ENCODE measurements around the gene MSL1. TPM values are rescaled to one million over a fixed set of nuclear protein-coding genes. Genes with fewer than 3 reads are reported as not detected.

The MSL1 gene
- total RNA-seq, 1 donor from 2014 or later = 59.3 TPM

DNA sequence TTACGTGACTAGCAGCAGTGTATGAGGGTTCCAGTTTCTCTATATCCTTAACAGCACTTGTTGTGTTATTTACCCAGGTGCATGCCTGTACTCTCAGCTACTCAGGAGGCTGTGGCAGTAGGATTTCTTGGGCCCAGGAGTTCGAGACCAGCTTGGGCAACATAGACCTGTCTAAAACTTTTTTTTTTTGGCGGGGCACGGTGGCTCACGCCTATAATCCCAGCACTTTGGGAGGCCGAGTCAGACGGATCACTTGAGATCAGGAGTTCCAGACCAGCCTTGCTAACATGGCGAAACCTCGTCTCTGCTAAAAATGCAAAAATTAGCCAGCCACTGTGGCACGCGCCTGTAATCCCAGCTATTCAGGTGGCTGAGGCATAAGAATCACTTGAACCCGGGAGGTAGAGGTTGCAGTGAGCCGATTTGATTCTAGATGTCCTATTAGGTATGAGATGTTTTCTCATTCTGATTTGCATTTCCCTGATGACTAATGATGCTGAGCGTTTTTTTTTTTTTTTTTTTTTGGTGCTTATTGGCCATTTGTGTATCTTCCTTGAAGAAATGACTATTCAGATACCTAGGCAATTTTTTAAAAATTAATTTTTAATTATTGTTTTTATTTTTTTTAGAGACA, 31.9 kb downstream of the MSL1 start:
- H3K4me3 ChIP-seq (ENCODE audit: low read depth, low read length) = no peak overlapping the region
- no peak for TF ChIP-seq CTCF (conservative IDR thresholded peaks at IDR 0.05; ENCODE audit: low read depth, low read length)
- DNase-seq (ENCODE audit: low read depth) = no peak

DNA sequence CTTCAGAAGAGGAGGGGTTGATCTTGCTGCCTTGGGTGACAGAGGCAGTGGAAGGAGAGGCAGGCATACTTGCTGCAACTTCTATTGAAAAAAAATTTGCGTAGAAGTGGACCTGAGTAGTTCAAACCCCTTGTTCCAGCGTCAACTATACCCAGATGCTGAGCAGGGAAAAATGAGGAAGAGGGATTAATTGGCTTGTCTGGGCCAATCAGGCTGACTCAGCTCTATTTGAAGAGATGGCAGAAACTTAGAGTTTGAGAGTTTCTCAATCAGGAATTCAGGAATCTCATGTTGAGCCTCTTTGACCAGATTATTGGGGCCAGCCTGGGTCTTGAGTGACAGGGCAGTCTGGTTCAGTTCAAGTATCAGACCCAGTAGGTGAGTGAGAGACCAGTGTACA, 36.2 kb downstream of the MSL1 start:
- no peak overlapping the region for H3K4me3 ChIP-seq (ENCODE audit: low read depth, low read length)
- TF ChIP-seq CTCF (conservative IDR thresholded peaks at IDR 0.05; ENCODE audit: low read depth, low read length) = no peak
- no peak for DNase-seq (ENCODE audit: low read depth)

DNA sequence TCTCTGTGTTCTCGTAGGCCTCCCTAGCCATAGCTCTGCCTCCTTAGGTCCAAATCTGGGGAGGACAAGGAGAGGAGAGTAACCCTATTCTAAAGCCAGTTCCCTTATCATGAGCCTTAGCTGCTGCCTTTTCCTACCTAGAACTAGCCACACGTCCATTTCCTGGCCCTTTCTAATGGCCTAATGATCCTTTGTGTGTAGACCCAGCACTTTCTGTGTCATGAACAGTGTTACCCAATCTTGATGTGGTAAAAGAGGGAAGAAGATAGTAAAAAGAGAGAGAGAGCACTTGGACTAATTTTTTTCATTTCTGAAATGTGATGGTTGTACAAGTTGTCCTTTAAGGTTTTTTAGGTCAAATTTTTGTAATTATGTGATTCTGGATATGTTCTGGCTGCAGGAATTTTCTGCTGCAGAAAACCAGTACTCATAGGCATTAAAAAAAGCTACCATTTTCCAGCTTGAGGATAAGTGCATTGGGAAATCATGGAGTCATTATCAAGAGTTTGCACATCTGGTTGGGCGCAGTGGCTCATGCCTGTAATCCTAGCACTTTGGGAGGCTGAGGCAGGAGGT, 36.8 kb downstream of the MSL1 start:
- no peak for TF ChIP-seq CTCF (conservative IDR thresholded peaks at IDR 0.05; ENCODE audit: low read depth, low read length)
- DNase-seq (ENCODE audit: low read depth) = no peak
- no peak overlapping the region for H3K4me3 ChIP-seq (ENCODE audit: low read depth, low read length)

DNA sequence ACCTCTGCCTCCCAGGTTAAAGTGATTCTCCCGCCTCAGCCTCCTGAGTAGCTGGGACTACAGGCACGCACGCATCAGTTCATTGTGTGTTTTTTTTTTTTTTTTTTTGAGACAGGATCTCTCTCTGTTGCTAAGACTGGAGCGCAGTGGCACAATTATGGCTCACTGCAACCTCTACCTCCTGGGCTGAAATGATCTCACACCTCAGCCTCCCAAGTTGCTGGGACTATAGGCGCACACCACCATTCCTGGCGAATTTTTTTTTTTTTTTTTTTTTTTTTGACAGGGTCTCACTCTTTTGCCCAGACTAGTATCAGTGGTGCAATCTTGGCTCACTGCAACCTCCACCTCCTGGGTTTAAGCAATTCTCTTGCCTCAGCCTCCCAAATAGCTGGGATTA, 37.7 kb downstream of the MSL1 start:
- DNase-seq (ENCODE audit: low read depth) = no peak
- no peak overlapping the region for H3K4me3 ChIP-seq (ENCODE audit: low read depth, low read length)
- no peak for TF ChIP-seq CTCF (conservative IDR thresholded peaks at IDR 0.05; ENCODE audit: low read depth, low read length)

DNA sequence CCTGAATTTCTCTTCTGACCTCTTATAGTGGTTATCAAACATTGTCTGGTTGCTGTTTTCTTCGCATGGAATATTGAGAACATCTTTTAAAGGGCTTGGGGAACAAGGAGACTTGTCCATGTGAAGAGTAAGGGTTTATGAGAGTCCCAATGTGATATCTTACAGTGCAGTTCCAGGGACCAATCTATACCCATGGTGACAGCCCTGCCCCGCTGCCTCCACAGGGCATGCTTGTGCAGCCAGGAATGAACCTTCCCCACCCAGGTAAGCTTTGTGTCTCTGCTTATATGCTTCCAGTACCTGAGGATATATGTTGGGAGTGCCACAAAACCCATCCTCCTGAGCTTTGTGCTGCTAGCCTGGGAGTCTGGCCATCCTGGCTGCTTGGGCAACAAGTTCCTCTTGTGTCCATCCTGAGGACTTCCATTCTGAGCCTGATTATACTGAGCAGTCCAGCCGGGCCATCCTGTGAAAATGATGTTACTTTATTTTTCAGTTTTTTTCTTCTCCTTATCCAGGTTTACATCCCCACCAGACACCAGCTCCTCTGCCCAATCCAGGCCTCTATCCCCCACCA, 46.0 kb downstream of the MSL1 start:
- DNase-seq (ENCODE audit: low read depth) = no peak
- no peak for TF ChIP-seq CTCF (conservative IDR thresholded peaks at IDR 0.05; ENCODE audit: low read depth, low read length)
- no peak overlapping the region for H3K4me3 ChIP-seq (ENCODE audit: low read depth, low read length)

DNA sequence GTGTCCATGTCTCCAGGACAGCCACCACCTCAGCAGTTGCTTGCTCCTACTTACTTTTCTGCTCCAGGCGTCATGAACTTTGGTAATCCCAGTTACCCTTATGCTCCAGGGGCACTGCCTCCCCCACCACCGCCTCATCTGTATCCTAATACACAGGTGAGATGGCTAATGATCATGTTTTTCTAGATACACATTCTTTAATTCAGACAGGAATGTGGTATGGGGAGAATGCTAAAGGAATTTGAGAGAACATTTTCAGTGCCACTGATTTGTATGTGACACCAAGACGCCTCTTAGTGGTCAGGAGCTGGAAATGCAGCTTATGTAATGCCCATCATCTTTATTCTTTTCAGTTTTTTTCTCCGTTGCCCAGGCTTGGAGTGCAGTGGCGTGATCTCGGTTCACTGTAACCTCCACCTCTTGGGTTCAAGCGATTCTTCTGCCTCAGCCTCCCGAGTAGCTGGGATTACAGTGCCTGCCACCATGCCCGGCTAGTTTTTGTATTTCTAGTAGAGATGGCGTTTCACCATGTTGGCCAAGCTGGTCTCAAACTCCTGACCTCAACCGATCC, 46.6 kb downstream of the MSL1 start:
- DNase-seq (ENCODE audit: low read depth) = peak; percentile 64
- TF ChIP-seq CTCF (conservative IDR thresholded peaks at IDR 0.05; ENCODE audit: low read depth, low read length) = peak; percentile 72
- H3K4me3 ChIP-seq (ENCODE audit: low read depth, low read length) = no peak overlapping the region
